Brain pericyte (primary cell): ENCODE data around the gene RANBP3L.

Experiments
- DNase-seq: peaks from one replicate; pipeline ENCODE4 v3.0.0-alpha.2; 2012; ENCODE audit warnings: low read depth, low spot score

RANBP3L gene

DNA sequence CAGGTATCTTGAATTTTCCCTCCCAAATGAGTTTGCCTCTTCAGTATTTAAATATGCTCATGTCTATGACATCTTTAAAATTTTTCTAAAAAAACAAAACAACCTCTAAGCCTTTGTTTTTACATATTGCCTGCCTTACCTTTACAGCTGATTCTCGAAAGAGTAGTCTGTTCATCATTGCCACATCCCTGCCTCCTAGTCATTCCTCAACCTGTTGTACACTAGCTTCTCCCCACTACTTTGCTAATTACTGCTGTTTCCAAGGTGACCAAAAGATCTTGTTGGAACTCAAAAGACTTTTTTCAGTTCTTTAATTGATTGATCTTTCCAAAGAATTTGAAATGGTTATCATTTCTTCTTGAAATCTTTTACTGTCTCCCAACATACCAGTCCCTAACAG is 58.0 kb downstream of the RANBP3L start:
- DNase-seq: no peak

DNA sequence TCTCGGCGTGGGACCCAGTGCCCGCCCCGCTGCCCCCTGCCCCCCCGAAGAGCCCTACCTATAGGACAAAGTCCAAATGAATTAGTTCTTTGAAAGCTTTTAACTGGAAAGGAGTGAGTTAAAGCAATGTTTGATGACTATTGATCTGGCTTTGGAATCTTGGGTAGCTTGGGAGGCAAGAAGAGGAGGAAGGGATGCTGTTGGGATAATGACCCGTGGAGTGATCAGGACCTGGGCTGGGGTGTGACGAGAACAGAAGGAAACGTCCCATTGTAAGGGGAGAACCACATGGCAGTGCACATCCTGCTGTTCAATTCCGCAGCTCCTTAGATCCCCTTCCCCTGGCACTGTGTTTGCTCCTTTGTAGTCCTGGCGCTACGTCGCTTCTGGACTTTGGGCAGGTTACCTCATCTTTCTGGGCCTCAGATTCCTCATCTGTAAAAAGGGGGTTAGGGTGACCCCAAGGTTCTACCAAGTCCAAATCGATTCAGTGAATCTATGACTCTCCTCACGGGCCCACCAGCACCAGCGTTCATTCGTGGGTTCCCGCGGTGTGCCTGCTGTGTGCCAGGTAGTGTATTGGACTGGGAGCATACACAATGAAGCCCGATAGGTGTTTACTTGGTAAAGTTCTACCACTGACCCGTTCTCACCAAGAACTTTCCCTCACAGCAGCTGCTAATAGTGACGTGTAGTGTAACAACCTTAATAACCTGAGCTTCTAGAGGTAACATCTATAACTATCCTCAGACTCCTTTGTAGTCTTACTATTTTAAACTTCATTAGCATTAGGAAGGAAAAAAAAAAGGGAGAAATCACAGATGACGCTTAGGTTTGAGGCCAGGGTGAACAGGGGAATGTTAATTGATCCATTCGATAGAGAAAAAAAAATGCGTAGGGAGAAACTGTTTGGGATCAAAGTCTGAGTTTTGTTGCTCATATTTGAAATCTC is 58.9 kb downstream of the RANBP3L start:
- no peak for DNase-seq

- DNase-seq: peak; percentile 91
These were observed 59.8 kb downstream of the RANBP3L start, which contains the start of gene NADK2 for GRCh38 chr5:36241631-36242533. Gene NADK2, minus strand, starts transcription at chr5:36241925. Its CDS starts 127 bp downstream, at chr5:36241798.

- no peak for DNase-seq
These were observed 60.7 kb downstream of the RANBP3L start for GRCh38 chr5:36240779-36241630.

GRCh38 chr5:36239370-36240293 is 62.1 kb downstream of the RANBP3L start:
- no peak for DNase-seq

DNA sequence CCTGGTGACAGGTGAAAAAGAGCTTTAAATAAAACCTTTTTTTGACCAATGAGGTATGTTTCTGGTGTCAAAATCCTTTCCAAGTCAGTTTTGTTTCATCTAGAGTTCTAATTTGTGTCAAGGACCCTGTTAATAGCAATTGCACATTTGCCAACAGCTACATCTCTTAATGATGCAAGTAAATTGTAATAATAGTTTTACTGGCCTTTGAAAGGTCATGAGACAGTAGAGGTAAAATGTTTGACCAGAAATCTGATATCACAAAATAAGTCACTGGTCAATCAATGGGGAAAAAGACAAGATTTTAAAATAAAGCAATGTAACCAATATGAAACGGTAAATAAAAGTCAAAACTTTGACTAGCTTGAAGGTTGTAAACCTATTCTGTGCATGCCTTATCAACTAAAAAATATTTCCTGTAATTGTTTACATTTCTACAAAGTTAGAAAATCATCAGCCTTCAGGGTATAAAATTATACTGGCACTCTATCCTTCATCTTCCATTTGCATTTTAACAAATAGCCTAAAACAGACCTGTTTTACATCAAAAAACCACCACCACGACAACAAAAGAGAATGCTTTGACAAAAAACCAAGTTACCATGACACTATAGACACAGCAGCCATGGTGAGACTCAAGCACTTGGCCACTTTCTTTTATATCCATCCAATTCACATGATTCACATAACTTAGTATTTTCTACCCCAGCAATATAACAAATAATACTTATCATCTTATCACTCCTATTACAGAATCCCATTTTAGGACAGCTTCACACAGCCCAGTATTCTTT is 63.0 kb downstream of the RANBP3L start:
- no peak for DNase-seq

- DNase-seq: no peak
These were observed 64.0 kb downstream of the RANBP3L start for GRCh38 chr5:36237751-36238150.

DNA sequence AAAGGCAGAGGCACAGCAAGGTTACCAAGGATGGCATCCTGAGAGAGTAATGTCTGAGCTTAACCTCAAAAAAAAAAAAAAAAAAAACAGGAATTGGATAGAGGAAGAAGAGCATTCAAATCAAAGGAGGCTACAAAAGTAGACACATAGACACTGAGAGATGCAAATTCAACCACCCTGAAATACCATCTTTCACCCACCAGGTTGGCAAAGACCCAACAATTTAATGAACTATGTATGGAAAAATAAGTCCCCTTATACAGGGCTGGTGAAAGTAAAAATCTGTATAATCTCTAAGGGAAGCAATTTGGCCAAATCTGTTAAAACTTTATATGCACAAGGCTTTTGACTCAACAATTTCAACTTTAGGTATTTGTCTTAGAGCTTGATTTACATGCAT is 64.9 kb downstream of the RANBP3L start:
- DNase-seq: no peak

GRCh38 chr5:36232533-36232932 is 69.2 kb downstream of the RANBP3L start:
- no peak for DNase-seq

DNA sequence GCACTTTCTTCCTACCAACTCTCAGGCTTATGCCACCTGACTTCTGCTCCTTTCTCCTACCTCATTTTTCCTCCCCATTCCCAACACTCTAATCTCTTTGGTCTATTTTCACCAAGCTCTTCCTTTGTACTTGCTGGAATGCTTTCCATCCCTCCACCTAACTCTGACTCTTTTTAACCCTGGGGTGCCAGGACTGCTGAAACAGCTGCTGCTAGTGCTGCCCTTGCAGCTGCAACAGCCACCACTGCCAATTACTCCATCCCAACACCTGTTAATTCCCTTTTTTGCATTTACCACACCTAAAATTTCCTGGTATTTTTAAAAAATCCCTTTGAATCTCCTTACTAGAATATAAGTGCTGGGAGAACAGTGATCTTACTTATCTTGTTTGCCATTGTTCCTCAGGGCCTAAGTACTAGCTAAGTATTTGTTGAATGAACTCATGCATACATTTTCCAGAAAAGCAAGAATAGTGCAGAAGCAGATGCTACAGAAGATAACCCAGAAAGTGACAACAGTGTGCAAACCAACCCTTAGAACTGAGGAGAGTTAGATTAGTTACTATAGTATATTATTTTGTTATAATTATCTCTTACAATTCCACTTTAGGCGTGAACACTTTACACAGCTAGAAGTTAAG is 71.4 kb downstream of the RANBP3L start:
- DNase-seq: no peak

GRCh38 chr5:36228505-36228904 is 73.2 kb downstream of the RANBP3L start:
- DNase-seq: no peak

GRCh38 chr5:36227046-36227445 is 74.7 kb downstream of the RANBP3L start:
- DNase-seq: no peak

DNA sequence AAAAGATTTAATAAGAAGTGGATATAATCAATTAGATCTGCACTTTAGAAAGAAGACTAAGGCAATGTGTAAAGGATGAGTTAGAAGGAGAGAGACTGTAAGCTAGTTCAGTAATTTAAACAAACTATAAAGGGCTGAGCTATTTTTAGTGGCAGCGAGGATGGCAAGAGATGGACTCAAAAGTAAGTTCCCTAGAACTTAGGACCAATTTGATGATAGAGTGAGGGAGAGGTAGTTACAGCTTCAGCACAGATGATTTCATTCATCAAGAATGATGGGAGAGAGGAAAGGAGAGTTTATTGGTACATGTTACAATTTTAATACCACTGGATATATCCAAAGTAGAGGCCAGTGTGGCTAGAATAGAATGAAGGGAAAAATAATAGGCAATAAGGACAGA is 79.1 kb downstream of the RANBP3L start:
- no peak for DNase-seq

DNA sequence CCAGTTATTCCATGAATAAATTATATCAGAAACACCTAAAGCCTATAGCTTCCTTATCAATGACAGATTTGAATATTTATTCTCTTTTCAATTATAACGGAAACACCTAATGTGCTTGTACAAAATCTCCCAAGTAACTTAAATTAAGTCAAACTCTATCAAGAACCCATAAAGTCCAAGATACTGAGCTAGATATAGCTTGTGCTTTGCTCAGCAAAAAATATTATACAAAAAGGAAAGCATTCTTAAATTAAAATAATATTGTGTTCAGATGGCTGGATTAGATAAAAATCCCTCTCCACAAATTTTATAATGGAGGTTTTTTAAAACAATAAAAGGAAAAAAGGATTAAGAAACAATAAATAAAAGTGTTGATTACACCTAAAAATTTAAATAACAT is 83.7 kb downstream of the RANBP3L start:
- no peak for DNase-seq

- DNase-seq: no peak
These were observed 84.1 kb downstream of the RANBP3L start for GRCh38 chr5:36217567-36217966.

- DNase-seq: no peak
These were observed 85.8 kb downstream of the RANBP3L start for GRCh38 chr5:36215910-36216309.

- no peak for DNase-seq
These were observed 87.3 kb downstream of the RANBP3L start for GRCh38 chr5:36214436-36214835.

- no peak for DNase-seq
These were observed 92.0 kb downstream of the RANBP3L start for GRCh38 chr5:36209664-36210063.

- DNase-seq: no peak
These were observed 92.9 kb downstream of the RANBP3L start for GRCh38 chr5:36208786-36209185.
